Keratinocyte (primary cell): ENCODE data around the gene DNAH3. TPM values are rescaled to one million over a fixed set of nuclear protein-coding genes. Genes with fewer than 3 reads are reported as not detected.

Source experiments
- DNase-seq: peaks from one replicate; pipeline ENCODE4 v3.0.0-alpha.2; 2011; ENCODE audit warnings: low read depth, missing footprints, low spot score
- FAIRE-seq: peaks from 2 replicates; lab custom pipeline; 2011; peaks lifted over from hg19 to GRCh38; lab: Jason Lieb, UNC
- H2AFZ ChIP-seq: 2 replicates; pipeline ENCODE4 v1.6.0; 2012; ENCODE audit warnings: low read length, control low read depth, inconsistent platforms; ENCODE audit not compliant: control insufficient read depth
- H3K27ac ChIP-seq: 2 replicates; pipeline ENCODE4 v1.5.1; 2011; ENCODE audit warnings: low read length; ENCODE audit not compliant: control insufficient read depth, insufficient read depth
- H3K27me3 ChIP-seq: 3 replicates; pipeline ENCODE4 v1.6.0; 2011; ENCODE audit warnings: low read length; ENCODE audit not compliant: control insufficient read depth, insufficient read depth; ENCODE audit errors: extremely low read depth
- H3K36me3 ChIP-seq, 2 experiments: 2 replicates in 1 of 2; 3 replicates in 1 of 2; pipeline ENCODE4 v1.5.1; 2011; ENCODE audit warnings: low read length in 2 of 2, mild to moderate bottlenecking in 1 of 2; ENCODE audit not compliant: control insufficient read depth in 2 of 2, insufficient read depth in 2 of 2; ENCODE audit errors: extremely low read depth in 1 of 2
- H3K4me1 ChIP-seq: 3 replicates; pipeline ENCODE4 v1.5.1; 2011; ENCODE audit warnings: low read length; ENCODE audit not compliant: control insufficient read depth, insufficient read depth; ENCODE audit errors: extremely low read depth
- H3K4me2 ChIP-seq: 3 replicates; pipeline ENCODE4 v1.6.0; 2011; ENCODE audit warnings: low read depth, low read length; ENCODE audit not compliant: control insufficient read depth, insufficient read depth; ENCODE audit errors: extremely low read depth
- H3K4me3 ChIP-seq, 3 experiments: fragments of 200-600 bp in 1 of 3; sonication (generic) in 1 of 3; 2 replicates in 2 of 3; 3 replicates in 1 of 3; pipeline ENCODE4 v1.5.1; 2011 to 2016; ENCODE audit warnings: low read length in 3 of 3, mild to moderate bottlenecking in 3 of 3, control low read depth in 2 of 3, inconsistent platforms in 1 of 3, low read depth in 1 of 3, mixed read lengths in 1 of 3, mixed run types in 1 of 3, moderate library complexity in 1 of 3; ENCODE audit not compliant: control insufficient read depth in 2 of 3, insufficient read depth in 2 of 3; ENCODE audit errors: extremely low read depth in 1 of 3
- H3K79me2 ChIP-seq: 2 replicates; pipeline ENCODE4 v1.6.0; 2012; ENCODE audit warnings: low read length; ENCODE audit not compliant: control insufficient read depth, insufficient read depth
- H3K9ac ChIP-seq: 3 replicates; pipeline ENCODE4 v1.6.0; 2011; ENCODE audit warnings: low read length; ENCODE audit not compliant: control insufficient read depth, insufficient read depth; ENCODE audit errors: extremely low read depth
- H3K9me1 ChIP-seq: 3 replicates; pipeline ENCODE4 v1.6.0; 2011; ENCODE audit warnings: low read length; ENCODE audit not compliant: control insufficient read depth, insufficient read depth; ENCODE audit errors: extremely low read depth
- H3K9me3 ChIP-seq: 2 replicates; pipeline ENCODE4 v1.5.1; 2012; ENCODE audit warnings: low read depth, low read length; ENCODE audit not compliant: control insufficient read depth
- H4K20me1 ChIP-seq: 3 replicates; pipeline ENCODE4 v1.6.0; 2011; ENCODE audit warnings: low read length; ENCODE audit not compliant: control insufficient read depth, insufficient read depth; ENCODE audit errors: extremely low read depth
- CTCF ChIP-seq, 3 experiments: IDR thresholded peaks in 1 of 3; conservative IDR thresholded peaks in 1 of 3; optimal IDR thresholded peaks in 1 of 3; 2 replicates in 2 of 3; 3 replicates in 1 of 3; pipeline versions ENCODE3 to v1.5.1; 2011; ENCODE audit warnings: low read length in 3 of 3, mild to moderate bottlenecking in 3 of 3, moderate library complexity in 2 of 3, control low read depth in 1 of 3, inconsistent platforms in 1 of 3; ENCODE audit not compliant: insufficient read depth in 2 of 3; ENCODE audit errors: extremely low read depth in 1 of 3
- EZH2 ChIP-seq: IDR thresholded peaks from one replicate; pipeline ENCODE4 v1.6.1; 2012; ENCODE audit warnings: inconsistent platforms, mild to moderate bottlenecking, low read length, moderate library complexity
- dilution Hi-C: fragments of 300-500 bp; cut with MboI; formaldehyde crosslinking; loops from one replicate; pipeline ENCODE4 v1.7.0; 2020; ENCODE audit warnings: low sequenced_read_pairs; ENCODE audit not compliant: extremely low pct_ligation_motif_present
- polyA plus RNA-seq, 5 experiments: library from polyadenylated mRNA; depleted of rRNA in 3 of 5; stranded (reverse) in 3 of 5; stranded (forward) in 1 of 5; unstranded in 1 of 5; fragments of >200 nt; gene quantifications; 1 replicate in 1 of 5; 2 replicates in 3 of 5; 3 replicates in 1 of 5; pipeline versions ENCODE4 v1.2.1 to v1.2.3, GENCODE V29; 2011 to 2012; ENCODE audit warnings: missing spikeins in 2 of 5, low read depth in 1 of 5, low replicate concordance in 1 of 5

DNAH3 gene
- polyA plus RNA-seq, 1 donor (not counting 4 experiments of a cell fraction or from before 2014, with no cell fraction given) = 1.2 TPM

- Histone ChIP-seq H4K20me1 (no peaks in the 10 kb centered on the region), H2AFZ (no peak overlapping the region), H3K9me3 (no peaks in the 10 kb centered on the region), H3K27me3 (no peaks in the 10 kb centered on the region), H3K9ac (no peak overlapping the region), H3K36me3 (peaks cover 0 to 1% of the 10 kb centered on the region in 2 experiments), H3K4me1 (no peaks in the 10 kb centered on the region), H3K4me2 (no peak overlapping the region), H3K27ac (no peak overlapping the region), H3K79me2 (no peaks in the 10 kb centered on the region), H3K9me1 (no peaks in the 10 kb centered on the region), H3K4me3 (no peak overlapping the region)
- no peak for FAIRE-seq
- no peak for DNase-seq
- dilution Hi-C loops = no loop called here
- no peak for TF ChIP-seq CTCF (optimal IDR thresholded peaks at IDR 0.05 in 1 of 3, IDR thresholded peaks at IDR 0.05 in 1 of 3, conservative IDR thresholded peaks at IDR 0.05 in 1 of 3; ENCODE audit: extremely low read depth in 1 of 3, insufficient read depth in 2 of 3, low read length in 3 of 3)
- no peak for TF ChIP-seq EZH2
These were observed 230.6 kb downstream of the DNAH3 start for GRCh38 chr16:20920091-20920490.

GRCh38 chr16:20918486-20919239 is 232.0 kb downstream of the DNAH3 start:
- H3K4me2 ChIP-seq = no peak overlapping the region
- no peaks in the 10 kb centered on the region for H4K20me1 ChIP-seq
- FAIRE-seq (no peak), DNase-seq (no peak)
- H3K79me2 ChIP-seq = no peaks in the 10 kb centered on the region
- H3K27me3 ChIP-seq = no peaks in the 10 kb centered on the region
- TF ChIP-seq CTCF (optimal IDR thresholded peaks at IDR 0.05 in 1 of 3, IDR thresholded peaks at IDR 0.05 in 1 of 3, conservative IDR thresholded peaks at IDR 0.05 in 1 of 3; ENCODE audit: extremely low read depth in 1 of 3, insufficient read depth in 2 of 3, low read length in 3 of 3) = no peak
- TF ChIP-seq EZH2 = no peak
- H3K9me1 ChIP-seq = no peaks in the 10 kb centered on the region
- H3K9ac ChIP-seq = no peak overlapping the region
- no peak overlapping the region for H3K27ac ChIP-seq
- no peak overlapping the region for H2AFZ ChIP-seq
- H3K9me3 ChIP-seq = no peaks in the 10 kb centered on the region
- dilution Hi-C loops = no loop called here
- H3K4me3 ChIP-seq = no peak overlapping the region
- peaks cover 0 to 1% of the 10 kb centered on the region in 2 experiments for H3K36me3 ChIP-seq
- H3K4me1 ChIP-seq = peaks cover 7% of the 10 kb centered on the region
